HL-60 (cell line): Measurements from ENCODE around the gene C20orf144.

ENCODE experiments used
- CTCF ChIP-seq: IDR thresholded peaks from one replicate; pipeline ENCODE4 v1.5.1; 2011; ENCODE audit warnings: low read length, control low read depth, inconsistent platforms; ENCODE audit not compliant: insufficient read depth
- POLR2AphosphoS5 ChIP-seq: IDR thresholded peaks from 2 replicates; pipeline ENCODE4 v1.6.1; 2012; ENCODE audit warnings: low read depth

- TF ChIP-seq CTCF (no peak), POLR2AphosphoS5 (no peak)
Observed at GRCh38 chr20:33651562-33652048, 10.5 kb upstream of the C20orf144 start.
